GM12878 (cell line): Measurements from ENCODE around the gene COL2A1. TPM values are rescaled to one million over a fixed set of nuclear protein-coding genes. Genes with fewer than 3 reads are reported as not detected.

Experiments
- ATAC-seq: fragments of 200-7000 bp; cut with Tn5 transposase; 3 replicates; pipeline ENCODE4 v1.9.1; 2020; ENCODE audit warnings: mild to moderate bottlenecking, moderate library complexity
- BruUV-seq: library from RNA; stranded (reverse); fragments of 400-500 nt; replicated peaks from 2 replicates; lab custom pipeline; 2021; lab: Mats Ljungman, UMichigan
- CTCF ChIA-PET: fragments of 300-600 bp; sonication (Branson Sonifier 250); formaldehyde crosslinking; extraction: SDS; loops from one replicate; lab custom pipeline; 2021; ENCODE audit warnings: inconsistent platforms; lab: Yijun Ruan, JAX
- POLR2A ChIA-PET: fragments of 350-600 bp; formaldehyde crosslinking; extraction: SDS; loops from one replicate; lab custom pipeline; 2021; ENCODE audit warnings: inconsistent platforms; lab: Charles Lee
- RAD21 ChIA-PET: fragments of 300-600 bp; sonication (Branson Sonifier 250); formaldehyde crosslinking; loops from one replicate; lab custom pipeline; 2023; ENCODE audit warnings: antibody characterized with exemption; ENCODE audit not compliant: unreplicated experiment; lab: Charles Lee
- SMC1A ChIA-PET: fragments of 300-600 bp; sonication (Branson Sonifier 250); formaldehyde crosslinking; loops from one replicate; lab custom pipeline; 2023; ENCODE audit not compliant: unreplicated experiment, uncharacterized antibody; lab: Charles Lee
- DNase-seq: peaks from one replicate; pipeline ENCODE4 v3.0.0-alpha.2; 2011; ENCODE audit warnings: low read depth, low spot score
- FAIRE-seq: peaks from 3 replicates; lab custom pipeline; 2011; peaks lifted over from hg19 to GRCh38; lab: Jason Lieb, UNC
- H2AFZ ChIP-seq: 2 replicates; pipeline ENCODE4 v1.6.0; 2011; ENCODE audit warnings: low read depth, low read length, control low read depth; ENCODE audit not compliant: control insufficient read depth
- H3K27ac ChIP-seq: 2 replicates; pipeline ENCODE4 v1.5.1; 2011; ENCODE audit warnings: control low read depth; ENCODE audit not compliant: control insufficient read depth, insufficient read depth
- H3K27me3 ChIP-seq, 2 experiments: replicated peaks in 1 of 2; 2 replicates each; pipeline versions ENCODE4 v1.6.0 to v1.6.1; 2011; ENCODE audit warnings: low read length in 1 of 2; ENCODE audit not compliant: control insufficient read depth in 2 of 2, insufficient read depth in 2 of 2
- H3K36me3 ChIP-seq, 2 experiments: 2 replicates each; pipeline ENCODE4 v1.5.1; 2011; ENCODE audit warnings: low read length in 1 of 2; ENCODE audit not compliant: control insufficient read depth in 2 of 2, insufficient read depth in 2 of 2
- H3K4me1 ChIP-seq: 2 replicates; pipeline ENCODE4 v1.6.1; 2011; ENCODE audit warnings: mild to moderate bottlenecking, low read length, moderate library complexity, mixed read lengths; ENCODE audit not compliant: control insufficient read depth, insufficient read depth
- H3K4me2 ChIP-seq: 2 replicates; pipeline ENCODE4 v1.6.0; 2011; ENCODE audit warnings: control low read depth; ENCODE audit not compliant: control insufficient read depth, insufficient read depth
- H3K4me3 ChIP-seq: fragments of 200-600 bp; sonication (generic); 2 replicates; pipeline ENCODE4 v1.5.1; 2016
- H3K79me2 ChIP-seq: 2 replicates; pipeline ENCODE4 v1.6.0; 2011; ENCODE audit warnings: low read length; ENCODE audit not compliant: control insufficient read depth, insufficient read depth
- H3K9ac ChIP-seq: 2 replicates; pipeline ENCODE4 v1.8.0; 2011; ENCODE audit warnings: low read length, control low read depth, mixed read lengths; ENCODE audit not compliant: control insufficient read depth, insufficient read depth
- H3K9me3 ChIP-seq: replicated peaks from 3 replicates; pipeline ENCODE4 v1.5.1; 2011; ENCODE audit warnings: mild to moderate bottlenecking, low read length; ENCODE audit not compliant: control insufficient read depth, insufficient read depth
- H4K20me1 ChIP-seq: 2 replicates; pipeline ENCODE4 v1.6.0; 2011; ENCODE audit not compliant: control insufficient read depth, insufficient read depth
- ASH2L ChIP-seq: fragments of 300-600, 200-600 bp; sonication (generic); IDR thresholded peaks from 2 replicates; pipeline ENCODE4 v1.6.1; 2017; ENCODE audit warnings: low read depth, mild to moderate bottlenecking, borderline replicate concordance
- BCL3 ChIP-seq: IDR thresholded peaks from 2 replicates; pipeline ENCODE4 v1.6.1; 2011; ENCODE audit warnings: borderline replicate concordance, low read depth, mild to moderate bottlenecking, moderate library complexity, low read length; ENCODE audit not compliant: insufficient read depth, poor library complexity, severe bottlenecking
- BHLHE40 ChIP-seq, 2 experiments: fragments of 450-650 bp in 1 of 2; IDR thresholded peaks; 2 replicates each; pipeline ENCODE4 v1.6.1; 2011 to 2017; ENCODE audit warnings: low read depth in 2 of 2, borderline replicate concordance in 1 of 2, improper control_type of control experiment in 1 of 2, low read length in 1 of 2, mild to moderate bottlenecking in 1 of 2
- EED ChIP-seq: sonication (generic); IDR thresholded peaks from 2 replicates; pipeline ENCODE4 v1.6.1; 2016; ENCODE audit warnings: antibody characterized with exemption, low read depth
- HCFC1 ChIP-seq: fragments of 150-350 bp; IDR thresholded peaks from 2 replicates; pipeline ENCODE4 v1.6.1; 2014; ENCODE audit warnings: low read length
- HDGF ChIP-seq: fragments of 450-650 bp; IDR thresholded peaks from 2 replicates; pipeline ENCODE4 v1.6.1; 2016; ENCODE audit warnings: antibody characterized with exemption
- IKZF2 ChIP-seq, 2 experiments: fragments of 450-650 bp; IDR thresholded peaks; 2 replicates each; pipeline ENCODE4 v1.6.1; 2017; ENCODE audit warnings: mild to moderate bottlenecking in 2 of 2, moderate library complexity in 2 of 2
- IRF4 ChIP-seq: IDR thresholded peaks from 2 replicates; pipeline ENCODE4 v1.6.1; 2011; ENCODE audit warnings: low read depth, low read length
- SREBF2 ChIP-seq: IDR thresholded peaks from 2 replicates; pipeline ENCODE4 v1.6.1; 2012; ENCODE audit warnings: mild to moderate bottlenecking, low read length
- TAF1 ChIP-seq: IDR thresholded peaks from 2 replicates; pipeline ENCODE4 v1.6.1; 2011; ENCODE audit warnings: mild to moderate bottlenecking, low read depth, low read length, borderline replicate concordance
- ZNF622 ChIP-seq: fragments of 450-650 bp; IDR thresholded peaks from 2 replicates; pipeline ENCODE4 v1.6.1; 2017; ENCODE audit warnings: mild to moderate bottlenecking, inconsistent platforms
- WGBS: methylation state at CpG from one replicate; pipeline ENCODE4 v1.1.6; 2016; ENCODE audit warnings: low lambda C conversion rate; ENCODE audit not compliant: insufficient replicate concordance, insufficient coverage; ENCODE audit errors: missing lambda C conversion rate; 5-methylcytosine and 5-hydroxymethylcytosine counted together
- in situ Hi-C: fragments of 300-500 bp; cut with MboI; formaldehyde crosslinking; loops from 9 replicates; pipeline ENCODE4 v1.14.3; 2018; ENCODE audit warnings: mixed read lengths
- intact Hi-C: fragments of 100-400 bp; cut with micrococcal nuclease; formaldehyde crosslinking; loops from one replicate; pipeline ENCODE4 v1.14.2; 2022; ENCODE audit not compliant: unreplicated experiment
- polyA plus RNA-seq, 11 experiments: library from polyadenylated mRNA; depleted of rRNA in 4 of 11; unstranded in 6 of 11; stranded (reverse) in 5 of 11; fragments of >200 nt; fragmentation: Nextera tagmentation in 4 of 11; fragmentation: Illumina TruSeq in 1 of 11; extraction: Ambion mirVana in 4 of 11; extraction: Trizol in 1 of 11; gene quantifications; 1 replicate in 1 of 11; 2 replicates in 10 of 11; pipeline versions ENCODE4 v1.2.1 to v1.2.3, GENCODE V29; 2011 to 2016; ENCODE audit warnings: inconsistent platforms in 2 of 11, missing spikeins in 2 of 11, low read depth in 1 of 11
- total RNA-seq, 4 experiments: library from RNA; depleted of rRNA in 3 of 4; stranded (reverse); fragments of >200 nt in 3 of 4; fragmentation: Illumina TruSeq in 1 of 4; extraction: Trizol in 1 of 4; gene quantifications; 2 replicates each; pipeline versions ENCODE4 v1.2.1 to v1.2.3, GENCODE V29; 2013 to 2021

Gene COL2A1
- total and polyA plus RNA-seq, 10 of the 15 experiments (the other 5 are each of a cell fraction or from before 2014, with no cell fraction given) = 0.06 to 0.67 (median 0.19) TPM; not detected in 1

GRCh38 chr12:48016373-48017020 lies 12.2 kb upstream of the COL2A1 start:
- SMC1A ChIA-PET = interaction anchor here (0.9 kb wide), 1 partner anchor 429 kb away, joined by 3 read pairs; no protein-coding TSS in a partner anchor
- no peaks in the 10 kb centered on the region for H3K4me1 ChIP-seq
- no peaks in the 10 kb centered on the region for H4K20me1 ChIP-seq
- H3K79me2 ChIP-seq = no peaks in the 10 kb centered on the region
- 30% methylated on average over 8 of the region's 8 CpGs for WGBS
- POLR2A ChIA-PET = no interaction called here
- no peaks in the 10 kb centered on the region for H3K36me3 ChIP-seq
- intact Hi-C loops = no loop called here
- CTCF ChIA-PET = no interaction called here
- H2AFZ ChIP-seq = no peak overlapping the region
- H3K9me3 ChIP-seq = no peaks in the 10 kb centered on the region
- RAD21 ChIA-PET = no interaction called here
- H3K27ac ChIP-seq = no peak overlapping the region
- no peak overlapping the region for H3K4me3 ChIP-seq
- BruUV-seq = no TSS peak
- peaks cover 3% of the 10 kb centered on the region in 2 experiments; a peak in 2 of 4 replicates for H3K27me3 ChIP-seq
- ATAC-seq (no peak), DNase-seq (no peak), FAIRE-seq (no peak)
- no peak for TF ChIP-seq BHLHE40 (IDR thresholded peaks at IDR 0.05; ENCODE audit: borderline replicate concordance in 1 of 2, low read depth in 2 of 2, low read length in 1 of 2)
- TF ChIP-seq EED = no peak
- TF ChIP-seq SREBF2 = no peak
- TF ChIP-seq HDGF = no peak
- TF ChIP-seq TAF1 = no peak
- no peak for TF ChIP-seq BCL3
- TF ChIP-seq ASH2L = no peak
- no peak for TF ChIP-seq ZNF622
- TF ChIP-seq IRF4 = no peak
- TF ChIP-seq IKZF2 (IDR thresholded peaks at IDR 0.05) = no peak
- no peak for TF ChIP-seq HCFC1
- no peak overlapping the region for H3K4me2 ChIP-seq
- H3K9ac ChIP-seq = no peak overlapping the region
- in situ Hi-C loops = no loop called here
